GM12878 (cell line): Measurements from ENCODE around the gene ZNF311. TPM values are rescaled to one million over a fixed set of nuclear protein-coding genes. Genes with fewer than 3 reads are reported as not detected.

Experiments used
- ATAC-seq: fragments of 200-7000 bp; cut with Tn5 transposase; 3 replicates; pipeline ENCODE4 v1.9.1; 2020; ENCODE audit warnings: mild to moderate bottlenecking, moderate library complexity
- BruUV-seq: library from RNA; stranded (reverse); fragments of 400-500 nt; replicated peaks from 2 replicates; lab custom pipeline; 2021; lab: Mats Ljungman, UMichigan
- CTCF ChIA-PET: fragments of 300-600 bp; sonication (Branson Sonifier 250); formaldehyde crosslinking; extraction: SDS; loops from one replicate; lab custom pipeline; 2021; ENCODE audit warnings: inconsistent platforms; lab: Yijun Ruan, JAX
- POLR2A ChIA-PET: fragments of 350-600 bp; formaldehyde crosslinking; extraction: SDS; loops from one replicate; lab custom pipeline; 2021; ENCODE audit warnings: inconsistent platforms; lab: Charles Lee
- RAD21 ChIA-PET: fragments of 300-600 bp; sonication (Branson Sonifier 250); formaldehyde crosslinking; loops from one replicate; lab custom pipeline; 2023; ENCODE audit warnings: antibody characterized with exemption; ENCODE audit not compliant: unreplicated experiment; lab: Charles Lee
- SMC1A ChIA-PET: fragments of 300-600 bp; sonication (Branson Sonifier 250); formaldehyde crosslinking; loops from one replicate; lab custom pipeline; 2023; ENCODE audit not compliant: unreplicated experiment, uncharacterized antibody; lab: Charles Lee
- DNase-seq: peaks from one replicate; pipeline ENCODE4 v3.0.0-alpha.2; 2011; ENCODE audit warnings: low read depth, low spot score
- FAIRE-seq: peaks from 3 replicates; lab custom pipeline; 2011; peaks lifted over from hg19 to GRCh38; lab: Jason Lieb, UNC
- H2AFZ ChIP-seq: 2 replicates; pipeline ENCODE4 v1.6.0; 2011; ENCODE audit warnings: low read depth, low read length, control low read depth; ENCODE audit not compliant: control insufficient read depth
- H3K27ac ChIP-seq: 2 replicates; pipeline ENCODE4 v1.5.1; 2011; ENCODE audit warnings: control low read depth; ENCODE audit not compliant: control insufficient read depth, insufficient read depth
- H3K27me3 ChIP-seq, 2 experiments: replicated peaks in 1 of 2; 2 replicates each; pipeline versions ENCODE4 v1.6.0 to v1.6.1; 2011; ENCODE audit warnings: low read length in 1 of 2; ENCODE audit not compliant: control insufficient read depth in 2 of 2, insufficient read depth in 2 of 2
- H3K36me3 ChIP-seq, 2 experiments: 2 replicates each; pipeline ENCODE4 v1.5.1; 2011; ENCODE audit warnings: low read length in 1 of 2; ENCODE audit not compliant: control insufficient read depth in 2 of 2, insufficient read depth in 2 of 2
- H3K4me1 ChIP-seq: 2 replicates; pipeline ENCODE4 v1.6.1; 2011; ENCODE audit warnings: mild to moderate bottlenecking, low read length, moderate library complexity, mixed read lengths; ENCODE audit not compliant: control insufficient read depth, insufficient read depth
- H3K4me2 ChIP-seq: 2 replicates; pipeline ENCODE4 v1.6.0; 2011; ENCODE audit warnings: control low read depth; ENCODE audit not compliant: control insufficient read depth, insufficient read depth
- H3K4me3 ChIP-seq: fragments of 200-600 bp; sonication (generic); 2 replicates; pipeline ENCODE4 v1.5.1; 2016
- H3K79me2 ChIP-seq: 2 replicates; pipeline ENCODE4 v1.6.0; 2011; ENCODE audit warnings: low read length; ENCODE audit not compliant: control insufficient read depth, insufficient read depth
- H3K9ac ChIP-seq: 2 replicates; pipeline ENCODE4 v1.8.0; 2011; ENCODE audit warnings: low read length, control low read depth, mixed read lengths; ENCODE audit not compliant: control insufficient read depth, insufficient read depth
- H3K9me3 ChIP-seq: replicated peaks from 3 replicates; pipeline ENCODE4 v1.5.1; 2011; ENCODE audit warnings: mild to moderate bottlenecking, low read length; ENCODE audit not compliant: control insufficient read depth, insufficient read depth
- H4K20me1 ChIP-seq: 2 replicates; pipeline ENCODE4 v1.6.0; 2011; ENCODE audit not compliant: control insufficient read depth, insufficient read depth
- ASH2L ChIP-seq: fragments of 300-600, 200-600 bp; sonication (generic); IDR thresholded peaks from 2 replicates; pipeline ENCODE4 v1.6.1; 2017; ENCODE audit warnings: low read depth, mild to moderate bottlenecking, borderline replicate concordance
- BCLAF1 ChIP-seq: fragments of 450-650 bp; IDR thresholded peaks from 2 replicates; pipeline ENCODE4 v1.6.1; 2017; ENCODE audit warnings: antibody characterized with exemption, mild to moderate bottlenecking, moderate library complexity
- ESRRA ChIP-seq: IDR thresholded peaks from 2 replicates; pipeline ENCODE4 v1.6.1; 2012; ENCODE audit warnings: mild to moderate bottlenecking, low read length, improper control_type of control experiment
- IRF5 ChIP-seq: fragments of 450-650 bp; IDR thresholded peaks from 2 replicates; pipeline ENCODE4 v1.6.1; 2017; ENCODE audit warnings: borderline replicate concordance
- KDM1A ChIP-seq: fragments of 200-600 bp; sonication (generic); IDR thresholded peaks from 2 replicates; pipeline ENCODE4 v1.6.1; 2016; ENCODE audit warnings: borderline replicate concordance
- POLR2AphosphoS5 ChIP-seq: IDR thresholded peaks from 2 replicates; pipeline ENCODE4 v1.6.1; 2011; ENCODE audit warnings: mild to moderate bottlenecking, low read length, inconsistent platforms
- RAD51 ChIP-seq: fragments of 450-650 bp; IDR thresholded peaks from 2 replicates; pipeline ENCODE4 v1.6.1; 2016; ENCODE audit warnings: moderate library complexity, mild to moderate bottlenecking, inconsistent platforms
- RUNX3 ChIP-seq: IDR thresholded peaks from 2 replicates; pipeline ENCODE4 v1.6.1; 2012; ENCODE audit warnings: low read length, inconsistent platforms
- SREBF2 ChIP-seq: IDR thresholded peaks from 2 replicates; pipeline ENCODE4 v1.6.1; 2012; ENCODE audit warnings: mild to moderate bottlenecking, low read length
- TARDBP ChIP-seq: IDR thresholded peaks from 2 replicates; pipeline ENCODE4 v1.6.1; 2016; ENCODE audit warnings: borderline replicate concordance
- YBX1 ChIP-seq: fragments of 450-650 bp; IDR thresholded peaks from 2 replicates; pipeline ENCODE4 v1.6.1; 2016; ENCODE audit warnings: antibody characterized with exemption
- YY1 ChIP-seq: IDR thresholded peaks from 2 replicates; pipeline ENCODE4 v1.6.1; 2011; ENCODE audit warnings: low read depth, mild to moderate bottlenecking, low read length
- ZNF217 ChIP-seq: fragments of 450-650 bp; IDR thresholded peaks from 2 replicates; pipeline ENCODE4 v1.6.1; 2017; ENCODE audit warnings: antibody characterized with exemption, mild to moderate bottlenecking
- ZNF24 ChIP-seq: fragments of 450-650 bp; IDR thresholded peaks from 2 replicates; pipeline ENCODE4 v1.6.1; 2017; ENCODE audit warnings: antibody characterized with exemption, mild to moderate bottlenecking
- ZNF274 ChIP-seq: IDR thresholded peaks from one replicate; pipeline ENCODE4 v1.8.0; 2011; ENCODE audit not compliant: insufficient read length, insufficient read depth
- ZNF384 ChIP-seq: IDR thresholded peaks from 2 replicates; pipeline ENCODE4 v1.6.1; 2012; ENCODE audit warnings: low read depth, mild to moderate bottlenecking, low read length, improper control_type of control experiment, borderline replicate concordance
- ZSCAN29 ChIP-seq: fragments of 450-650 bp; IDR thresholded peaks from 2 replicates; pipeline ENCODE4 v1.6.1; 2017; ENCODE audit warnings: mild to moderate bottlenecking, moderate library complexity
- WGBS: methylation state at CpG from one replicate; pipeline ENCODE4 v1.1.6; 2016; ENCODE audit warnings: low lambda C conversion rate; ENCODE audit not compliant: insufficient replicate concordance, insufficient coverage; ENCODE audit errors: missing lambda C conversion rate; 5-methylcytosine and 5-hydroxymethylcytosine counted together
- in situ Hi-C: fragments of 300-500 bp; cut with MboI; formaldehyde crosslinking; loops from 9 replicates; pipeline ENCODE4 v1.14.3; 2018; ENCODE audit warnings: mixed read lengths
- intact Hi-C: fragments of 100-400 bp; cut with micrococcal nuclease; formaldehyde crosslinking; loops from one replicate; pipeline ENCODE4 v1.14.2; 2022; ENCODE audit not compliant: unreplicated experiment
- polyA plus RNA-seq, 11 experiments: library from polyadenylated mRNA; depleted of rRNA in 4 of 11; unstranded in 6 of 11; stranded (reverse) in 5 of 11; fragments of >200 nt; fragmentation: Nextera tagmentation in 4 of 11; fragmentation: Illumina TruSeq in 1 of 11; extraction: Ambion mirVana in 4 of 11; extraction: Trizol in 1 of 11; gene quantifications; 1 replicate in 1 of 11; 2 replicates in 10 of 11; pipeline versions ENCODE4 v1.2.1 to v1.2.3, GENCODE V29; 2011 to 2016; ENCODE audit warnings: inconsistent platforms in 2 of 11, missing spikeins in 2 of 11, low read depth in 1 of 11
- total RNA-seq, 4 experiments: library from RNA; depleted of rRNA in 3 of 4; stranded (reverse); fragments of >200 nt in 3 of 4; fragmentation: Illumina TruSeq in 1 of 4; extraction: Trizol in 1 of 4; gene quantifications; 2 replicates each; pipeline versions ENCODE4 v1.2.1 to v1.2.3, GENCODE V29; 2013 to 2021
- TF ChIP-seq, protein P1 (sequence below): fragments of 450-650 bp; IDR thresholded peaks from 2 replicates; pipeline ENCODE4 v1.6.1; 2014; ENCODE audit warnings: mild to moderate bottlenecking

The ZNF311 gene
- total and polyA plus RNA-seq, 10 of the 15 experiments (the other 5 are each of a cell fraction or from before 2014, with no cell fraction given): 0.07 TPM; not detected in 9

DNA sequence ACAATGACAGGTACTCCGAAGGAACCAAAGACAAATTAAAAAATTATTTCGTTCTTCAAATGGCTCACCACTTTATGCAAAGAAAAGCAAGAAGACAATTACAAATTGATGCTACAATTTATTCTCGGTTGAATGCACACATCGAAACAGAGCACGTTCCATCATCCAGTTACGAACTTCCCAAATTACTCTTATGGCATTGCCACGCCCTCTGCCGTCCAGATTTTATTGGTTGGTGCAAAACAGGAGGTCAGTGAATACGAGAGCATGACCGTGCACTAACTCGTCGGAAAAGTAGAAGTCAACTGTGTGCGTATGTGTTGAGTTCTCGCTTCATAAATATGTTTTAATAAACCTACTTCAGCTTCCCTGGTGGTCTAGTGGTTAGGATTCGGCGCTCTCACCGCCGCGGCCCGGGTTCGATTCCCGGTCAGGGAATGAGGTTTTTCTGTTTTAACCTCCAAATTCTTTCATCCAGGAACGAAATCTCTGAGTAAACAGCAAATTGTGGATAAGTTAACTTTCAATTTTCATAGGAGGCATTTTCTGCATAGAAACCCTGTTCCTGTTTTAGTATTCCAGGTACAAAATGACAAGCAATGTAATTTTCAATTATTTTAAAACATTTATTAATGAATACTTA is 23.2 kb downstream of the ZNF311 start (continued):
- TF ChIP-seq IRF5 (no peak), YBX1 (no peak), RAD51 (no peak), RUNX3 (peak; percentile 90), ASH2L (peak; percentile 92), ZSCAN29 (peak; percentile 98), ZNF274 (no peak)
- TF ChIP-seq, protein P1, sequence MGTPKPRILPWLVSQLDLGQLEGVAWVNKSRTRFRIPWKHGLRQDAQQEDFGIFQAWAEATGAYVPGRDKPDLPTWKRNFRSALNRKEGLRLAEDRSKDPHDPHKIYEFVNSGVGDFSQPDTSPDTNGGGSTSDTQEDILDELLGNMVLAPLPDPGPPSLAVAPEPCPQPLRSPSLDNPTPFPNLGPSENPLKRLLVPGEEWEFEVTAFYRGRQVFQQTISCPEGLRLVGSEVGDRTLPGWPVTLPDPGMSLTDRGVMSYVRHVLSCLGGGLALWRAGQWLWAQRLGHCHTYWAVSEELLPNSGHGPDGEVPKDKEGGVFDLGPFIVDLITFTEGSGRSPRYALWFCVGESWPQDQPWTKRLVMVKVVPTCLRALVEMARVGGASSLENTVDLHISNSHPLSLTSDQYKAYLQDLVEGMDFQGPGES: no peak

DNA sequence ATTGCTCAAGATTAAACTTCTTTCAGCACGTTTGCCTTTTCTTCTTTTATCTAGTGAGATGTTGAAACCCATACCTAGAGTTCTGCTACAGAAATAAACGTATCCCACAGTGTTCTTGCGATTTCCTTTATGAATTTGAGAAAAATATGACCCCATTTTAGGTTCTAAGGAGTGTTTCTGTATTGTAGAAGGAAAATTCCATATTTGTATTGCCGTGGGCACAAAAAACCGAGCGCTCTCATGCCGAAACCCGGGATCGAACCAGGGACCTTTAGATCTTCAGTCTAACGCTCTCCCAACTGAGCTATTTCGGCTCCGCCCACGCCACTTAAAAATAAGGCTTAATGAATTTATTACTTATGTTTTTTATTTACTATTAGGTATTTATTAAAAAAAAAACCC is 23.7 kb downstream of the ZNF311 start:
- H3K79me2 ChIP-seq: no peaks in the 10 kb centered on the region
- H3K4me2 ChIP-seq: peak overlapping the region; percentile 74
- no peaks in the 10 kb centered on the region for H3K27me3 ChIP-seq
- peaks cover 6% of the 10 kb centered on the region; the same call in 1 of the 2 replicates for H3K4me1 ChIP-seq
- H3K9me3 ChIP-seq: no peaks in the 10 kb centered on the region; the same call in 2 of the 3 replicates
- ATAC-seq: peak; percentile 34
- no peaks in the 10 kb centered on the region for H4K20me1 ChIP-seq
- no peak for FAIRE-seq
- H3K36me3 ChIP-seq: no peaks in the 10 kb centered on the region
- peak overlapping the region; percentile 48 for H3K9ac ChIP-seq
- in situ Hi-C loops: loop anchor here (5.0 kb wide), 1 partner anchor 39 kb away; no protein-coding TSS in a partner anchor
- ChIA-PET SMC1A (interaction anchor here (0.9 to 3.0 kb wide), 7 partner anchors 36 to 253 kb away, joined by 3 to 17 read pairs (median 5); no protein-coding TSS in a partner anchor), RAD21 (interaction anchor here (2.4 kb wide), 1 partner anchor 144 kb away, joined by 9 read pairs; no protein-coding TSS in a partner anchor), POLR2A (interaction anchor here (1.6 to 2.2 kb wide), 2 partner anchors 41 to 57 kb away, joined by 4 to 8 read pairs; no protein-coding TSS in a partner anchor), CTCF (interaction anchor here (0.6 to 3.2 kb wide), 5 partner anchors 39 to 143 kb away, joined by 3 to 19 read pairs (median 4); no protein-coding TSS in a partner anchor)
- H2AFZ ChIP-seq: peak overlapping the region; percentile 84
- DNase-seq: peak; percentile 64
- no peak overlapping the region for H3K27ac ChIP-seq
- WGBS: 2% methylated on average over 13 of the region's 13 CpGs
- peak overlapping the region; percentile 100 for H3K4me3 ChIP-seq
- no TSS peak for BruUV-seq
- intact Hi-C loops: loop anchor here (1.0 to 10.0 kb wide), 3 partner anchors 29 to 147 kb away; no protein-coding TSS in a partner anchor
- peak; percentile 40; the same call in 1 of the 2 replicates for TF ChIP-seq ZNF384
- TF ChIP-seq ESRRA: no peak
- peak; percentile 84 for TF ChIP-seq SREBF2
- TF ChIP-seq ZNF217: peak; percentile 87
- TF ChIP-seq BCLAF1: 0 out of 2 replicates have a peak, but pooled peaks have one; percentile 6
- no peak for TF ChIP-seq YY1
- peak; percentile 68; the same call in 1 of the 2 replicates for TF ChIP-seq ZSCAN29
- peak; percentile 96 for TF ChIP-seq ZNF24
- TF ChIP-seq POLR2AphosphoS5: no peak
- TF ChIP-seq TARDBP: peak; percentile 78; the same call in 1 of the 2 replicates
- TF ChIP-seq KDM1A: no peak
